DND-41 (cell line): ENCODE results near the gene ENTPD8.

Experiments
- ATAC-seq: fragments of 200-7000 bp; cut with Tn5 transposase; 3 replicates; pipeline ENCODE4 v1.9.1; 2021; ENCODE audit warnings: low read depth; ENCODE audit not compliant: insufficient read depth
- DNase-seq: peaks from one replicate; pipeline ENCODE4 v3.0.0-alpha.2; 2020
- H2AFZ ChIP-seq: 2 replicates; pipeline ENCODE4 v1.6.0; 2012; ENCODE audit warnings: low read depth, low read length
- H3K27ac ChIP-seq: 2 replicates; pipeline ENCODE4 v1.5.1; 2012; ENCODE audit warnings: low read length, inconsistent platforms
- H3K27me3 ChIP-seq: fragments of 200-600 bp; sonication (generic); 2 replicates; pipeline ENCODE4 v1.6.0; 2012; ENCODE audit warnings: low read length, mild to moderate bottlenecking, inconsistent platforms; ENCODE audit not compliant: insufficient read depth, poor library complexity
- H3K36me3 ChIP-seq: 2 replicates; pipeline ENCODE4 v1.5.1; 2012; ENCODE audit warnings: low read length, inconsistent platforms; ENCODE audit not compliant: insufficient read depth
- H3K4me1 ChIP-seq: 2 replicates; pipeline ENCODE4 v1.5.1; 2012; ENCODE audit warnings: mild to moderate bottlenecking, low read length; ENCODE audit not compliant: insufficient read depth
- H3K4me2 ChIP-seq: 2 replicates; pipeline ENCODE4 v1.6.0; 2012; ENCODE audit warnings: mild to moderate bottlenecking, moderate library complexity, low read length, inconsistent platforms; ENCODE audit not compliant: insufficient read depth
- H3K4me3 ChIP-seq, 2 experiments: fragments of 200-600 bp in 1 of 2; shearing (Covaris generic) in 1 of 2; 2 replicates each; pipeline ENCODE4 v1.5.1; 2012 to 2016; ENCODE audit warnings: inconsistent platforms in 2 of 2, low read length in 2 of 2, mild to moderate bottlenecking in 2 of 2, low read depth in 1 of 2, moderate library complexity in 1 of 2
- H3K79me2 ChIP-seq: 2 replicates; pipeline ENCODE4 v1.6.0; 2012; ENCODE audit warnings: low read length, inconsistent platforms; ENCODE audit not compliant: insufficient read depth
- H3K9ac ChIP-seq: 2 replicates; pipeline ENCODE4 v1.6.0; 2012; ENCODE audit warnings: low read depth, mild to moderate bottlenecking, inconsistent platforms, low read length, moderate library complexity
- H3K9me3 ChIP-seq: 2 replicates; pipeline ENCODE4 v1.5.1; 2012; ENCODE audit warnings: low read length, moderate library complexity, mild to moderate bottlenecking, inconsistent platforms; ENCODE audit not compliant: insufficient read depth, severe bottlenecking
- H4K20me1 ChIP-seq: 2 replicates; pipeline ENCODE4 v1.6.0; 2012; ENCODE audit warnings: low read length; ENCODE audit not compliant: insufficient read depth
- EZH2 ChIP-seq: IDR thresholded peaks from 3 replicates; pipeline ENCODE4 v1.6.1; 2012; ENCODE audit warnings: borderline replicate concordance, low read depth, mild to moderate bottlenecking, moderate library complexity, low read length, inconsistent platforms; ENCODE audit not compliant: severe bottlenecking
- TF ChIP-seq, protein P1 (sequence below): IDR thresholded peaks from 2 replicates; pipeline ENCODE4 v1.5.1; 2012; ENCODE audit warnings: borderline replicate concordance, low read length, moderate library complexity, mild to moderate bottlenecking; ENCODE audit not compliant: poor library complexity, severe bottlenecking; ENCODE audit errors: extremely low read depth

Gene ENTPD8

DNA sequence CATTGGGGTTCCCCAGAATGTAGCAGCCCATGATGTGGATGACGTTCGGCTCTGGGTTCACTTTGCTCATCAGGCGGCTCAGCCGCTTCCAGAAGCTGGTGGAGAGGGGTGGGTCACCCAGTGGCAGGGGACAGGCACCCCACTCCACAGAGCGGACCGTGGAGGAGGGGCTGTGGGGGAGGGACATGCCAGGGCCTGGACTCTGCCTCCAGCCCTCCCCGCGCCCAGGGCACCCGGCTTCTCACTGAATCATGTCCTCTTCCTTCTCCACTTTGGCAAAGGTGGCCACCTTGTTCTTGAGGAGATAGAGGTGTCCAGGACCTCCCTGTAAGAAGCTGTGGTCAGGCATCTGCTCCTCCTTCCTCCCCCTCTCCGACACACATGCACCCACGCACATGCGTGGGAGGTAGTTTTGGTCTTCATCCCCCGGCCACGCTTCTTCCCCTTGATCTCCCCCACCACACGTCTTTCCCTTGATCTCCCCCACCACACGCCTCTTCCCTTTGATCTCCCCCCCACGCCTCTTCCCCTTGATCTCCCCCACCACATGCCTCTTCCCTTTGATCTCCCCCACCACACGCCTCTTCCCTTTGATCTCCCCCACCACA, 8.9 kb upstream of the ENTPD8 start:
- Histone ChIP-seq H3K36me3 (no peaks in the 10 kb centered on the region), H3K9me3 (no peaks in the 10 kb centered on the region), H4K20me1 (peaks cover 27% of the 10 kb centered on the region), H3K4me1 (no peaks in the 10 kb centered on the region), H3K79me2 (no peaks in the 10 kb centered on the region), H3K4me2 (no peak overlapping the region), H3K4me3 (no peak overlapping the region), H2AFZ (no peak overlapping the region), H3K9ac (no peak overlapping the region), H3K27ac (no peak overlapping the region), H3K27me3 (no peaks in the 10 kb centered on the region)
- DNase-seq = no peak
- ATAC-seq = no peak; the same call in 2 of the 3 replicates
- TF ChIP-seq, protein P1, sequence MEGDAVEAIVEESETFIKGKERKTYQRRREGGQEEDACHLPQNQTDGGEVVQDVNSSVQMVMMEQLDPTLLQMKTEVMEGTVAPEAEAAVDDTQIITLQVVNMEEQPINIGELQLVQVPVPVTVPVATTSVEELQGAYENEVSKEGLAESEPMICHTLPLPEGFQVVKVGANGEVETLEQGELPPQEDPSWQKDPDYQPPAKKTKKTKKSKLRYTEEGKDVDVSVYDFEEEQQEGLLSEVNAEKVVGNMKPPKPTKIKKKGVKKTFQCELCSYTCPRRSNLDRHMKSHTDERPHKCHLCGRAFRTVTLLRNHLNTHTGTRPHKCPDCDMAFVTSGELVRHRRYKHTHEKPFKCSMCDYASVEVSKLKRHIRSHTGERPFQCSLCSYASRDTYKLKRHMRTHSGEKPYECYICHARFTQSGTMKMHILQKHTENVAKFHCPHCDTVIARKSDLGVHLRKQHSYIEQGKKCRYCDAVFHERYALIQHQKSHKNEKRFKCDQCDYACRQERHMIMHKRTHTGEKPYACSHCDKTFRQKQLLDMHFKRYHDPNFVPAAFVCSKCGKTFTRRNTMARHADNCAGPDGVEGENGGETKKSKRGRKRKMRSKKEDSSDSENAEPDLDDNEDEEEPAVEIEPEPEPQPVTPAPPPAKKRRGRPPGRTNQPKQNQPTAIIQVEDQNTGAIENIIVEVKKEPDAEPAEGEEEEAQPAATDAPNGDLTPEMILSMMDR = no peak
- no peak for TF ChIP-seq EZH2

DNA sequence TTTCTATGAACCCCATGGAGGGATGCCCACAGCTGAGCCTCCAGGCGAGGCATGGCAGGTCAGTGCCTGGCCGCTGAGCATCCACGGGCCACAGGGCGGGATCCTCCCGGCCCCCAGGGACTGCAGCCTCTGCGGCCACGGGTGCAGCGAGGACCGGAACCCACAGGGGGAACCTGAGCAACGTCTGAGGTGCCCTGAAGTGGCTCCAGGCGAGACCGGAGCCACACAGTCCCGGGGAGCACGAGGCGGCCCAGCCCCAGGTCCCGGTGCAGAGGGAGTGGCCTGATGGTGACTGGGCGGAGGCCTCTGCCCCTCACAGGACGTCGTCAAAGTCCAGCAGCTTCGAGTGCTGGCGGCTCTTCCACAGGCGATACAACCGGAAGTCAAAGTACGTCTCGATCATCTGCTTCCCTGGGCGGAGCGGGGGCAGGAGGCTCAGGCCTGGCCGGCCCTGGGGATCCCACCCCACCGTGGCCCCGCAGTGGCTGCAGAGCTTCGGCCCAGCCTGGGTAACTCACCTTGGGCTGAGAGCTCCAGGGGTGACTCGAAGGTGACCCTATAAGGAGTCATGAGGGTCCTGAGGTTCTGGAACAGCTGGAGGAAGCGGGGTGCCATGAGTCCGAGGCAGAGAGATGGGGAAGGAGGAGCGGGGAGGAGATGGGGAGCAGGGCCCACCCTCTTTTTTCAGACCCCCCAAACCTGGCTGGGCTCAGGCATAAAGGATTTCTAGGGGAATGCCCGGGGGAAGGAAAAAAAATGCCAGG, 8.1 kb upstream of the ENTPD8 start:
- no peak for DNase-seq
- no peaks in the 10 kb centered on the region for H3K79me2 ChIP-seq
- no peak overlapping the region for H3K27ac ChIP-seq
- H3K4me2 ChIP-seq = no peak overlapping the region
- H2AFZ ChIP-seq = no peak overlapping the region
- H3K4me1 ChIP-seq = no peaks in the 10 kb centered on the region
- no peaks in the 10 kb centered on the region for H3K36me3 ChIP-seq
- TF ChIP-seq, protein P1 = no peak
- no peak for TF ChIP-seq EZH2
- H3K4me3 ChIP-seq = no peak overlapping the region
- no peaks in the 10 kb centered on the region for H3K27me3 ChIP-seq
- no peak for ATAC-seq
- no peak overlapping the region for H3K9ac ChIP-seq
- H3K9me3 ChIP-seq = no peaks in the 10 kb centered on the region
- peaks cover 24% of the 10 kb centered on the region for H4K20me1 ChIP-seq

DNA sequence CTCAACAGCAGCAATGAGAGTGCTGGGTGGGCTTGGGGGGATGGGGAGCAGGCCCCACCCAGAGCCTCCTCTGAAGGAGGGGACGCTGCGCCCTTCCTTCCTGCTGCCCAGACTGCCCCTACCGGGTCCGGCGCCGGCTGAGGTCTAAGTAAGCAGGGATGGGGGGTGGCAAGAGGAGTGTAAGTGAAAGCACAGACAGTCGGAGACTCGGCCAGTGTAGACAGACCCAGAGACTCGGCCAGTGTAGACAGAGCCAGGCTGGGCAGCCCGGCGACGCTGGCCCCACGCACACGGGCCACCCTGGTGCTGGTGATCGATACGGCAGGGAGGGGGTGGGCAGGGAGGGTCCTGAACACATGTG, 7.4 kb upstream of the ENTPD8 start:
- ATAC-seq = no peak
- no peak for TF ChIP-seq EZH2
- TF ChIP-seq, protein P1 = no peak
- no peak overlapping the region for H3K27ac ChIP-seq
- no peak overlapping the region for H3K4me2 ChIP-seq
- H2AFZ ChIP-seq = no peak overlapping the region
- H3K36me3 ChIP-seq = no peaks in the 10 kb centered on the region
- no peaks in the 10 kb centered on the region for H3K27me3 ChIP-seq
- H3K4me3 ChIP-seq = no peak overlapping the region
- no peaks in the 10 kb centered on the region for H3K79me2 ChIP-seq
- peaks cover 24% of the 10 kb centered on the region for H4K20me1 ChIP-seq
- H3K9me3 ChIP-seq = no peaks in the 10 kb centered on the region
- DNase-seq = no peak
- no peaks in the 10 kb centered on the region for H3K4me1 ChIP-seq
- no peak overlapping the region for H3K9ac ChIP-seq
